Measurements from ENCODE around the gene NKX1-1.
"Not testable (repeated sequence)": the region's sequence is repeated elsewhere in the genome, so short reads cannot be mapped to it uniquely, and the experiment has no call there.

Gene NKX1-1

DNA sequence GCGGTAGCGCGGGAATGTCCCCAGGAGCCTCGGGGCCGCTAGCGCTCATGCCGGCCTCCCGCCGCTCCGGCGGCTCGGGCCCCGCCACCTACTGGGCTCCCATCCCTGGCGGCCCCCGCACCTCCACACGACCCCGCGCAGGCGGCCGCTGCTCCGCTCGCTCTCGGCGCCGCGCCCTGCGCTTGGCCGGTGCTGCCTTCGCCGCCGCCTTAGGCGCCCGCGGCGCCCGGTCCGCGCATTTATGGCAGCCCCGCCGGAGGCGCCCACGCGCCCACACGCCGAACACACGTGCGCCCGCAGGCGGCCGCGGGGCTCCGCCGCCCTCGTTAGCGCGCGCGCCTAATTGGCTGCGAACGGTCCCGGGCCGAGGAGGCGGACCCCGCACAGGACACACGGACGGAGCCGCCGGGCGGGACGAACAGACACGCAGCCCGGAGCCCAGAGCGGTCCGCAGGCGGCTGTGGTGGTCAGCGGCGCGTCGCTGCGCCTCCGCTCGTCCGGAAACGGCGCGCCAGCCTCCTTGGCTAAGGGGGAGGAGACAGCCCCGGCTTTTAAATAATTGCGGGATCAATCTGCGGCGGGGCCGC, at the start of gene NKX1-1:
Gene NKX1-1, minus strand, starts transcription at position 49 of the 587 bp plus-strand sequence. Its CDS starts 0 bp downstream, at position 49.
- no peak for FAIRE-seq
- DNase-seq (ENCODE audit: insufficient read length, low spot score): no peak

DNA sequence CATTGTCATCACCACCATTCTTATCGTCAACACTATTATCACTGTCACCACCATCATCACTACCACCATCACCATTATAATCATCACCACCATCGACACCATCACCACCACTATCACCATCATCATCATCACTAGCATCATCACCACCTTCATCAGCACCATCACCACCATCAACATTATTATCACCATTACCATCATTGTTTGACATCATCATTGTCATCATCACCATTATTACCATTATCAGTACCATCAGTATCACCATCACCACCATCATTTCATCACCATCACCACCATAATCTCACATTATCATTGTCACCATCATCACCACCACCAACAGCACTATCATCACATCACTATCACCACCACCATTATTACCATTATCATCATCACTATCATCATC, 47.5 kb upstream of the NKX1-1 start:
- no peak for DNase-seq (ENCODE audit: insufficient read length, low spot score)
- no peak for FAIRE-seq

DNA sequence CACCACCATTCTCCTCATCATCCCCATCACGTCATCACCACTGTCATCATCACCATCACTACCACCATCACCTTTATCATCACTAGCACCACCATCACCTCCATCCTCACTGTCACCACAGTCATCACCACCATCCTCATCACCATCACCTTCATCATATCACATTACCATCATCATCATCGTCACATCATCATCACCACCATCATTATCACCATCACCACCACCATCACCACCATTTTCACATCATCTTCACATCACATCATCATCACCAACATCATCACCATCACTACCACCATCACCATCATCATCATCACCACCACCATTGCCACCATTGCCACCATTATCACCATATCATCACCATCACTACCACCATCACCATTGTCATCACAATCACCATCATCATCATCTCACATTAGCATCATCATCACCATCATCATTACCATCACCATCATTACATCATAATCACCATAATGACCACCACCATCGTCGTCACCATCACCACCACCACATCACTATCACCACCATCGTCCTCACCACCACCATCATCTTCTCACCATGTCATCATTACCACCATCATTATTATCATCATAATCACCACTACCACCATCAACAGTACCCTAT, 46.3 kb upstream of the NKX1-1 start:
- no peak for FAIRE-seq
- DNase-seq (ENCODE audit: insufficient read length, low spot score): no peak

DNA sequence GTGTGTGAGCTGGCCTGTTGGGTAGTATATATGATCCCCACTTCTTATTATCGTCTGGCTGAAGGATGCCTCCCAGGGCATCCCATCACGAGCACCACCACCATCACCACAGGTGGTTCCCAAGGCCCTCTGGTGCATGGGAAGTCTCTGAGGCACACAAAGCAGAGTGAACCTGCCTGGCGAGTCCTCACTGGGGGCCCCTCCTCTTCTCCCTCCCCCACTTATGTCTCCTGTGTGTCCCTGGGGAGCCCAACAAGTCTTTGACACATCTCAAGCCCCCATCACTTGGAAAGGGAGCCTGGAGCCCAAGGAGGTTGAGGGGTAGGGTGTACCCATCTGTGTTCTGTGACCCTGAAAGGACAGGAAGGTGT, 45.5 kb upstream of the NKX1-1 start:
- FAIRE-seq (no peak), DNase-seq (ENCODE audit: insufficient read length, low spot score) (no peak)

DNA sequence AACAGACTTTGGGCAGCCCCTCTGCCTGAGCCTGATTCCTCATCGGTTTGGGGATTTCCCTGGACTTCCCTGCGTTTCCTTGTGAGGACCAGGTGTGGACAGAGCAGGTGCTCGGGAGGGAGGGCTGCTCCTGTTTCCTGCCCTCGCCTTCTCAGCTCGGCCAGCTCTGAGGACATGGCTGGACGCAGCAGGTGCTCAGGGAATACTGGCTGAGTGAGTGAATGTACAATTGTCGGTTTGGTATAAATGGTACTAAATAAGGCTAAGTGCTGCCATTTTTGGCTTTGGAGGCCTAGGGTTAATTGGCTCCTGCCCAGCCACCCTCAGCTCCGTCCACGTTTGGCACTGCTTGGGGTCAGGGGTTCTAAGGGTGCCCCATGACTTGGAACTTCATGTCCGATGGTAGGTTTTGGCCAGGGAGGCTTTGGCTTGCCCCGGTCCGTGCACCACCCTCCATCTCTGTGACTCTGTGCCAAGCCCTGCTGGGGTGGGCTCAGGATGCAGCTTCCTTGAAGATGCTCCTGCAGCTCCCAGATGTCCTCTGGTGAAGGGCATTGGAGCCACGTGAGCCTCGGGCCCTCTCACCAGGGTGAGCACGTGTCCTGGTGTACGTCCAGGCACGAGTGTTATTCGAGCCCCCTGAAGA, 45.0 kb upstream of the NKX1-1 start:
- DNase-seq (ENCODE audit: insufficient read length, low spot score) (no peak), FAIRE-seq (no peak)

DNA sequence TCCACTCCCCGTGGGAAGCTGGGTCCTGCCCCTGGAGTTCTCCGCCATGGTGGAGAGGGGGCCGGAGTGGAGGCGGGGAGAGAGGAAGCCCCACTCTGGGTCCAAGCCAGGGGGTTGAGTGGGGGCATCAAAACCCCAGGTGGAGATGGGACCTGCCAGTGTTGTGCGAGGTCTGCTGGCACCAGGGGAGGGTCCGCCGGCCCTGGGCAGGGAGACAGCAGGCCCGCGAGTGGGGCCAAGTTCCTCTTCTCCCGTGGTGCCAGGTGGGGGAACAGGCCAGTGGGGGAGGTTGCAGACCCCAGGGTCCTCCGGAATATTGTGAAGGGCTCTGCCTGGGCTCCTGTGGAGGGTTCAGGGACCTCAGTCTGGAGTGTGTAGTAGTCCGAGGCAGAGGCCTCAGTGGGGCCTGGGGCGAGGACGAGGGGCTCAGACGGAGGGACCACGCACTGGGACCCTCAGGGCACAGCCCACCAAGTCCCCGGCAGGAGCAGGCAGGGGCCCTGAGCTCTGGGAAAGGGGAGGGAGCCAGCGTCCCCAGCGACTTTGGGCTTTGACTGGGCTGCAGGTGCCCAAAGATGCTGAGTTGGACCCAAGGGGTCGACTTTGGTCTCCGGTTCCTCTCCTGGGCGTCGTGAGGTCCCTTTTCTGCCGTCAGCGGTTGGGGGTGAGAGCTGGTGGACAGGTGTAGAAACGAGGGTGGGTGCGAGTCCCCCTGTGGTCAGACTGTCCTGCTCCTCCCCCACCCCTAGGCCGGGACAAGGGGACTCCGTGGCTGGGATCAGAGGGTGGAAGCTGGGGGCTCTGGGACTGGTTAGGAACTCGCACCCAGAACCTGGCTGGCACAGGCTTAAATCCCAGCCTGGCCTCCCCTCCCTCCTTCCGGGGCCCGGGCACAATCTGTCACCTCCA, 43.8 kb upstream of the NKX1-1 start:
- no peak for DNase-seq (ENCODE audit: insufficient read length, low spot score)
- FAIRE-seq: no peak

DNA sequence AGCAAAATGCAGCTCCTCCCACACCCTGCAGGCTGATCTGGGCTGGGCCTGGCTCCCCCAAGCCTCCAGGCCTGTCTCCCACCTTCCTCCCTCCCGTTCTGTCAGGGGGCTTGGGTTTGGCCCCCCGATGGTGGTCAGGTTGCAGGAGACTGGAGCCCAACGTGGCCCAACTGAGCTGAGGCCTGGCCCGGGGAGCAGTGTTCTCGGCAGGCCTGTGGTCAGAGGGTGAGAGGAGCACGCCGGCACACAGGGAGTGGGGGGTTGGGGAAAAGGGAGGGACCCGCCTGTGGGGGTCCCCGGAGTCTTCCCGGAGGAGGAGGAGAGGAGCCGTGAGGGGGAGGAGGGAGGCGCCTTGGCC, 43.2 kb upstream of the NKX1-1 start:
- FAIRE-seq (no peak), DNase-seq (ENCODE audit: insufficient read length, low spot score) (no peak)

DNA sequence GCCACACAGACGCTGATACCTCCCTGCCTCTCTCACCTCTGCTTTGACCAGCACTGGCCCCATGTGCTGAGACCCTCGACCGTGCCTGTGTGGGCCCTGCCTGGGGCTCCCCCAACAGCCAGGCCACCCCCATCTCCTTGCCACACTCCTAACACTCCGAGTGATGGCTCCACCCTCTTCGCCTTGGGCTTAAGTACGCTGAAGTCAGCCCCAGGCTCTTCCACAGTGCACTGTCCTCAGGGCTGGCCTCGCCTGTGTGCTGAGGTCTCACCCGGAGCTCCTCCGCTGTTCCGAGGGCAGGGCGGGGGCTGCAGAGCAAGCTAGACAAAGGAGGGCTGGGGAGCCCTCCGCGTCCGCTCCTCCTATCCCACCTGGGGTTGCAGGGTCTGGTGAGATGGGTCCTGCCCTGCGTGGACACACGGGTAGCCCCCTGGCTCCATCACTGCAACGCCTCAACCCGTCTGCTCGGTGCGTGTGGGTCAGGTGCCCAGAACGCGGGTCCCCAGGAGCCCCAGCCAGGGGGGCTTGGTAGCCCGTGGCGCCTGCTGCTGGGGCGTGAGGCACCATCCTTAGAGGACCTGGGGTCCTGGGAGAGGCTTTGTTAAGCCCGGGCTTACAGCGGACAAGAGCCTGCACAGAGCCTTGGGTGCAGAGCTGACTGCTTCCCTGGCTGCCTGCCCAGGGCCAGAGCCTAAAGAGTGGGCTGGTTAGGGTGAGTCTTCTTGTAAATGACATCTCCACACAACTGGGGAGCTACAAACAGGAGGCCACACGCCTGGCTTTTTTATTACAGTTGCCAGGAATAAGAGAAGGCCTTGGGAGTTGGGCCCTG, 42.6 kb upstream of the NKX1-1 start:
- DNase-seq (ENCODE audit: insufficient read length, low spot score) (no peak), FAIRE-seq (no peak)

DNA sequence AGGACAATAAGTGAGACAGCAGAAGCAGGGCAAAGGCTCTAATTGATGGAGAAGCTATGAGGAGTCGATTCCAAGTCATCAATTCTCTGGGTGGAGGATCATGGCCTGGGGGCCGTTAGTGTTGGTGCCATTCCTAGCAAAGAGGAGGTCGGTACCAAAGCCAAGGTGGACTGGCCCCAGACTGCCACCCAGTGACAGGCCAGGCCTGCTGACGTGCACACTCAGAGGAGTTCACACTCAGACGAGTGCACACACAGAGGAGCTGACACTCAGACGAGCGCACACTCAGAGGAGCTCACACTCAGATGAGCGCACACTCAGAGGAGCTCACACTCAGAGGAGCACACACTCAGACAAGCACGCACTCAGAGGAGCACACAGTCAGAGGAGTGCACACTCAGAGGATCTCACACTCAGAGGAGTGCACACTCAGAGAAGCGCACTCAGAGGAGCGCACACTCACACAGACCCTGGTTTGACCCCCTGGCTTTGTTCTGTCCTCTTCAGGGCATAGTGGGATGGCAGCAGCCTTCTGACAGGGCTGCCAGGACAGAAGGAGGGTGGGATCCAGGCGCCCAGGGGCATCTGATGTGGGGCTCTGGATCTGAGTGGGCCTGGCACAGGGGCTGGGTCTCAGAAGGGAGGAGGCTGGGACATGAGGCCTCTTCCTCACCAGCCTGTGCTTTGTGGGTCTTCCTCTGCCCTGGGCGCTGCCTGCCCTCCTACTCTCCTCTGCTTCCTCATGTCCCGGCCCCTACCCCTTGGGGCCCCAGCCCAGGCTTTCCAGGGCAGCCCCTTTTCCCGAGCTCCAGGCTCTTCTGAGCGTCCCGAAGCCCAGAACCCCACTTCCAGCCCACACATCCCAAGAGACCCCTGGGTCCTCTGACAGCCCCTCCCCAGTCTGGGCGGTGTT, 41.7 kb upstream of the NKX1-1 start:
- FAIRE-seq (no peak), DNase-seq (ENCODE audit: insufficient read length, low spot score) (no peak)

DNA sequence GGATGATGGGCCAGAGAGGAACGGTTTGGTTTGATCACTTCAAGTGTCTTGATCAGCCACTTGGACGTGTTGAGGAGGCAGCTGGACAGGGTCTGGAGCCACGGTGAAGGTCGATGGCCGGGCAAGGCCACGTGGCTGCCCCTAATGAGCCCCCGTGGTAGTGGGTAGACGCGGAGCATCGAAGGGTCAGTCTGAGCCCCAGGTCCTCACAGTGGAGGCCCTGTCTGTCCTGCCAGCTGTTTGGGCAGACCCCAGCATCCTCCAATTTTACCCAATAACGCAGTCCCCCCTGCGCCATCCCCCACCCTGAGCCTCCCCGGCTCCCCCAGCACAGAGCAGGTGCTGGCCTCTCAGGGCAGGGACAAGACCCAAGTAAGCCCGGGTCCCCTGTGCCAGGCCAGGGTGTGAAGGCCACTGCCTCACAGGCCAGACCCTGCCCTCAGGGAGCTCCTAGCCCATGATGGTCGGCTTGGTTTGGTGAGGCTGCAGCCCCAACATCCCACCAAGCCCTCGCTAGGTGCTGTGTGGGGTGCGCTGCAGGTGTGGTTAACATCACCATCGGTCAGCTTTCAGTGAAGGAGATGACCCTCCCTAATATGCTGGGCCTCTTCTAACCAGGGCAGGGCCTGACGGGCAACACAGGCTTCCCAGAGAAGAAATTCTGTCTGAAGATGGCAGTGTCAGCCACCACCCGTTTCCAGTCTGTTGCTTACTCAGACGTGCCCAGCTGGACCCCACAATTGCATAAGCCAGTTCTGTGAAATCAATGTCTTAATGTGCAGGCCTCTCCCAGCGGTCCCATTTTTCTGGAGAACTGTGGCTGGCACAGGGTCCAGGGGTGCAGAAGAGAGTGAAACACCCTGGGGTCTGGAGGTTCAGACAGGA, 40.5 kb upstream of the NKX1-1 start:
- no peak for FAIRE-seq
- DNase-seq (ENCODE audit: insufficient read length, low spot score): no peak

DNA sequence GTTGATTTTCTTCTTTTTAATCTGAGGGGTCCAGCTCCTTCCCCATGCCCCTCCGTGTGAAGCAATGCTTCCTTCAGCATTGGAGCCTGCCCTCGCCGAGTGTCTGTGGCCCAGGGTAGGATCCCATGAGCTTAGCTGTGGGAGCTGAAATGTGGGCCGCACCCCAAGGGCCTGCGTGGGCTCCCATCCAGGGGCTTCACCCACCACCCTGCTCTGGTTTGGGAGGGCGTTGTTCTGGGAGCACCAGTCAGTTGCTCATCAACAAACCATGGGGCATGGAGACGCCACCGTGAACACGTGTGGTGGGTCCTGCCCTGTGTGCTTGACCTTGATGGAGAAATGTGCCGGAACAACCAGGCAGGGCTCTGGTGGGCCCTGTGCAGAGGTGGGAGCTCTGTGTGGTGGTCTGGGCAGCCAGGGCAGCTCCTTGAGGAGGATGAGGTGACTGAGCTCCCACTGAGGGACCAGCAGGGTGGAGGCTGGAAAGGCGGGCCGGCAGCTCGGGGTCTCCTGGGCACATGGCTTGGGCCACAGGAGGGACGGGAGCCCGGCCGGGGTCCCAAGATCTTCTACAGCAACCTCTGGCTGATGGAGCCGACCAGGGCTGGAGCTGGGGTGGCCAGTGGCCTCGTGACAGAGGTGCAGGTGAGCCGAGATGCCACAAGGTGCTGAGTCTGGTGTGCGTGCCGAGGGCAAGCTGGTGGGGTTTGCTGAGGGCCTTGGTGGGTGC, 39.6 kb upstream of the NKX1-1 start:
- DNase-seq (ENCODE audit: insufficient read length, low spot score) (no peak), FAIRE-seq (no peak)

DNA sequence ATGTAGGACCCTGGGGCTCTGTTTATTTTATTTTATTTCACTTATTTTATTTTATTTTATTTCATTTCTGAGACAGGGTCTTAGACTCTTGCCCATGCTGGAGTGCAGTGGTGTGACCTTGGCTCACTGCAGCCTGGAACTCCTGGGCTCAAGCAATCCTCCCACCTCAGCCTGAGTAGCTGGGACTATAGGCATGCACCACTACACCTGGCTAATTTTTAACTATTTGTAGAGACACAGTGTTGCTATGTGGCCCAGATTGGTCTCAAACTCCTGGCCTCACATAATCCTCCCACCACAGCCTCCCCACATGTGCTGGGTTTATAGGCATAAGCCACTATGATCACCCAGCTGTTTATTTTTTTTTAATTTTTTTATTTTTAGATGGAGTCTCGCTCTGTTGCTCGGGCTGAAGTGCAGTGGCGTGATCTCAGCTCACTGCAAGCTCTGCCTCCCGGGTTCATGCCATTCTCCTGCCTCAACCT, 37.5 kb upstream of the NKX1-1 start:
- FAIRE-seq: not testable (repeated sequence)

DNA sequence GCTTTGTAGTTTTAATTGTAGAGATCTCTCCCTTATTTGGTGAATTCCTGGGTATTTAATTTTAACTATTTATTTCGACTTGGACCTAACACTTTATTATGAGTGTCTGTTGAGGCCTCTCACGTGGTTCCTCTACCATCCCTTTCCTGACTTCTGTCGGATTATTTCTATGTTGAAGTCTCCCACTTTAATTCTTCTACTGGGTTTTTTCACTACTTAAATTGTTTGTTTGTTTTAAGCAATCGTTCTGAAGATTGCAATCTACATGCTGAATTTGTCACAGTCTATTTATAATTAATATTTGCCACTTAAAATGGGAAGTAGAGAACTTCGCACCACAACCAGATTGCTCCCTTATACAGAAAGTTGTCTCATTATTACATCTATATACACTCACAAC, 20.8 kb upstream of the NKX1-1 start:
- FAIRE-seq (no peak), DNase-seq (ENCODE audit: insufficient read length, low spot score) (no peak)

More for the DNA sequence above, 37.5 kb upstream of the NKX1-1 start:
- not testable (repeated sequence) for DNase-seq (ENCODE audit: insufficient read length, low spot score)

DNA sequence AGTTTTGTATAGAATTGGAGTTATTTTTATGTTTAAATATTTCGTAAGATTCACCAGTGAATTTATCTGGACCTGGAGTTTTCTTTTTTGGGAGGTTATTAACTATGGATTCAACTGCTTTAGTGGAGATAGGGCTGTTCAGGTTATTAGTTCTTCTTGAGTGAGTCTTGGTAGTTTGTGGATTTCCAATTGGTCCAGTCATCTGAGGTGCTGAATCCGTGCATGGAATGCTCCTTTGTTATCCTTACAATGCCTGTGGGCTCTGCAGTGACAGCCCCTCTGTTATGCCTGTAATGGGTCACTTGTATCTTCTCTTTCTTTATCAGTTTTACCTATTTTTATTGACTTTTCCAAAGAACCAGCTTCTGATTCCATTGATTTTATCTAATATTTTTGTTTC, 15.4 kb upstream of the NKX1-1 start:
- no peak for DNase-seq (ENCODE audit: insufficient read length, low spot score)
- FAIRE-seq: no peak

DNA sequence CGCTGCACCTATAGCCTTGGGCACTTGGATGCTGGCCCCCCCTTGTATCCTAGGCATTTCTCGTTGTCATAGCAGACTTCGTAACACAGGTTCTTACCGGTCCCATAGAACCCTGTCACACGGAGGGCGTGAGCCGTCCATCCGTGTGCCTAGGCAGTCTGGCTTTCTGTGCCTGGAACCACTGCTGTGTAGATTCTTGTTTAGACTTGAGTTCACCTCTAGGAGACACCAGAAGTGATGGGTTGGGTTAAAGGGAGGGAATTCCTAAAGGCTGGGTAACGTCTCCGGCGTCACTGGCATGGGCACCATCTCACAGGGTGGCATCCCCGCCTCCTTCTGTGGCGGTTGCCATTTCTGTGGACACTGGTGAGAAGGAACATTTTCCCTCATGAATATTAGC, 13.5 kb upstream of the NKX1-1 start:
- DNase-seq (ENCODE audit: insufficient read length, low spot score) (no peak), FAIRE-seq (no peak)

DNA sequence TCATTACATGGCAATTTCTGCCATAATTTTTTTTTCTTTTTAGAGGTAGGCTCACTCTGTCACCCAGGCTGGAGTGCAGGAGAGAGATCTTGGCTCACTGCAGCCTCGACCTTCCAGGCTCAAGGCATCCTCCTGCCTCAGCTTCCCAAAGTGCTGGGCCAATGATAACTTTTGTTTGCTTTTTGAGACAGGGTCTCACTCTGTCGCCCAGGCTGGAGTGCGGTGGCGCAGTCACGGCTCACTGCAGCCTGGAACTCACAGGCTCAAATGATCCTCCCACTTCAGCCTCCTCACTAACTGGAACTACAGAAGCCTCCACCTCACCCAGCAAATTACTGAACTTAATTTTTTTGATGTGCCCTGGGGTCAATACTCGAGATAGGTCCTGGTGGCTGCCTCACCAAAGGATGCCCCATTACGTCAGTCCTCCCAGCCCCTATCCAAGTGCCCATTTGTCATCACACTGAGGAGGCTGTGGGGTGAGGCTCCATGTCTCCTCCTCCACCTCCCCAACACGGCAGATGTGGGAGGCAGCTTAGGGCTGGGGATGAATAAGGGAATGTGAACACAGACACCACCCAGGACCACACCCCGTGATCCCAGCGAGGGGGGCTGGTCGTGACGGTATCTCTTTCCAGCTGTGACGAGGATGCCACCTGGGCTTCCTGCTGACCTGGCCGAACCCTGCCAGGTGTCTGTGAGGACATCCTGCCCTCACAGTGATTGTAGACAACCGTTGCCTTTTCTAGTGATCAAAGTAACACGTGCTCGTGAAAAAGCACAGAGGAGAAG, 12.4 kb upstream of the NKX1-1 start:
- no peak for DNase-seq (ENCODE audit: insufficient read length, low spot score)
- no peak for FAIRE-seq

Data from GM19239 (cell line).